ENCODE measurements around the gene NMB.

Gene NMB

DNA sequence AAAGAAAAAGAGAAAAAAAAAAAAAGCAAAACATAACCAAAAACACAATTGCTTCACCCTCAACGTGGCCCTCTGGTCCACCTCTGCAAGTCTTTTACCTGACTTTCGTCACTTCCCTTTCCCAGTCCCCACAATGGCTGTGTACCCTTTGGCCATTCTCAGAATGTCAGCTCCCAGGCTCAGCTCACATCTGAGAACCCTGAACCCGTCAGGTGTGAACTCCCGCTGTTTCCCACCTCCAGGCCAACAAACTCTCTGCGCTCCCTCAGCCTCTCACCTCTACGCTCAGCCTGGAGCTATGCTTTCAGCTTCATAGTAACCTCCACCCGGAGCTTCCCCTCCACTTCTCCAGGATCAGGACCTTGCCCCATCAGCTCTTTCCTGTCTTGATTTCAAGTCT, 33.6 kb downstream of the NMB start:
- TF ChIP-seq, protein P1, sequence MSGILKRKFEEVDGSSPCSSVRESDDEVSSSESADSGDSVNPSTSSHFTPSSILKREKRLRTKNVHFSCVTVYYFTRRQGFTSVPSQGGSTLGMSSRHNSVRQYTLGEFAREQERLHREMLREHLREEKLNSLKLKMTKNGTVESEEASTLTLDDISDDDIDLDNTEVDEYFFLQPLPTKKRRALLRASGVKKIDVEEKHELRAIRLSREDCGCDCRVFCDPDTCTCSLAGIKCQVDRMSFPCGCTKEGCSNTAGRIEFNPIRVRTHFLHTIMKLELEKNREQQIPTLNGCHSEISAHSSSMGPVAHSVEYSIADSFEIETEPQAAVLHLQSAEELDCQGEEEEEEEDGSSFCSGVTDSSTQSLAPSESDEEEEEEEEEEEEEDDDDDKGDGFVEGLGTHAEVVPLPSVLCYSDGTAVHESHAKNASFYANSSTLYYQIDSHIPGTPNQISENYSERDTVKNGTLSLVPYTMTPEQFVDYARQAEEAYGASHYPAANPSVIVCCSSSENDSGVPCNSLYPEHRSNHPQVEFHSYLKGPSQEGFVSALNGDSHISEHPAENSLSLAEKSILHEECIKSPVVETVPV (CRISPR knock-in tag; IDR thresholded peaks at IDR 0.05) = no peak
- TF ChIP-seq, protein P2, sequence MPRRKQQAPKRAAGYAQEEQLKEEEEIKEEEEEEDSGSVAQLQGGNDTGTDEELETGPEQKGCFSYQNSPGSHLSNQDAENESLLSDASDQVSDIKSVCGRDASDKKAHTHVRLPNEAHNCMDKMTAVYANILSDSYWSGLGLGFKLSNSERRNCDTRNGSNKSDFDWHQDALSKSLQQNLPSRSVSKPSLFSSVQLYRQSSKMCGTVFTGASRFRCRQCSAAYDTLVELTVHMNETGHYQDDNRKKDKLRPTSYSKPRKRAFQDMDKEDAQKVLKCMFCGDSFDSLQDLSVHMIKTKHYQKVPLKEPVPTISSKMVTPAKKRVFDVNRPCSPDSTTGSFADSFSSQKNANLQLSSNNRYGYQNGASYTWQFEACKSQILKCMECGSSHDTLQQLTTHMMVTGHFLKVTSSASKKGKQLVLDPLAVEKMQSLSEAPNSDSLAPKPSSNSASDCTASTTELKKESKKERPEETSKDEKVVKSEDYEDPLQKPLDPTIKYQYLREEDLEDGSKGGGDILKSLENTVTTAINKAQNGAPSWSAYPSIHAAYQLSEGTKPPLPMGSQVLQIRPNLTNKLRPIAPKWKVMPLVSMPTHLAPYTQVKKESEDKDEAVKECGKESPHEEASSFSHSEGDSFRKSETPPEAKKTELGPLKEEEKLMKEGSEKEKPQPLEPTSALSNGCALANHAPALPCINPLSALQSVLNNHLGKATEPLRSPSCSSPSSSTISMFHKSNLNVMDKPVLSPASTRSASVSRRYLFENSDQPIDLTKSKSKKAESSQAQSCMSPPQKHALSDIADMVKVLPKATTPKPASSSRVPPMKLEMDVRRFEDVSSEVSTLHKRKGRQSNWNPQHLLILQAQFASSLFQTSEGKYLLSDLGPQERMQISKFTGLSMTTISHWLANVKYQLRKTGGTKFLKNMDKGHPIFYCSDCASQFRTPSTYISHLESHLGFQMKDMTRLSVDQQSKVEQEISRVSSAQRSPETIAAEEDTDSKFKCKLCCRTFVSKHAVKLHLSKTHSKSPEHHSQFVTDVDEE (CRISPR knock-in tag; IDR thresholded peaks at IDR 0.05) = no peak
- TF ChIP-seq ZNF70 (CRISPR knock-in tag; IDR thresholded peaks at IDR 0.05) (no peak), ZC3H10 (CRISPR knock-in tag; IDR thresholded peaks at IDR 0.05) (no peak)
- ATAC-seq = no peak

DNA sequence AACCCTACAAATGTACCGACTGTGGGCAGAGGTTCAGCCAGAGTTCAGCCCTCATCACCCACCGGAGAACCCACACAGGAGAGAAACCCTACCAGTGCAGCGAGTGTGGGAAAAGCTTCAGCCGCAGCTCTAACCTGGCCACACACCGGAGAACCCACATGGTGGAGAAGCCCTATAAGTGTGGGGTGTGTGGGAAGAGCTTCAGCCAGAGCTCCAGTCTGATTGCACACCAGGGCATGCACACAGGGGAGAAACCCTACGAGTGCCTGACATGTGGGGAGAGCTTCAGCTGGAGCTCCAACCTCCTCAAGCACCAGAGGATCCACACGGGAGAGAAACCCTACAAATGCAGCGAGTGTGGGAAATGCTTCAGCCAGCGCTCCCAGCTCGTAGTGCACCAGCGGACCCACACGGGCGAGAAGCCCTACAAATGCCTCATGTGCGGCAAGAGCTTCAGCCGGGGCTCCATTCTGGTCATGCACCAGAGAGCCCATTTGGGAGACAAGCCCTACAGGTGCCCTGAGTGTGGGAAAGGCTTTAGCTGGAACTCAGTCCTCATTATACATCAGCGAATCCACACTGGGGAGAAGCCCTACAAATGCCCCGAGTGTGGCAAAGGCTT, 36.5 kb downstream of the NMB start:
- no peak for ATAC-seq
- no peak for TF ChIP-seq GLIS3 (CRISPR knock-in tag; IDR thresholded peaks at IDR 0.05)
- TF ChIP-seq BACH2 (CRISPR knock-in tag; IDR thresholded peaks at IDR 0.05; ENCODE audit: borderline replicate concordance) = no peak
- TF ChIP-seq ISL1 (CRISPR knock-in tag; IDR thresholded peaks at IDR 0.05) = no peak
- no peak for TF ChIP-seq ZFP3 (CRISPR knock-in tag; IDR thresholded peaks at IDR 0.05)
- no peak for TF ChIP-seq ZFP30 (CRISPR knock-in tag; IDR thresholded peaks at IDR 0.05)
- no peak for TF ChIP-seq ZC3H10 (CRISPR knock-in tag; IDR thresholded peaks at IDR 0.05)
- TF ChIP-seq PPARA (CRISPR knock-in tag; IDR thresholded peaks at IDR 0.05; ENCODE audit: borderline replicate concordance) = no peak
- TF ChIP-seq ESRRG (CRISPR knock-in tag; IDR thresholded peaks at IDR 0.05) = no peak
- TF ChIP-seq TOX (CRISPR knock-in tag; IDR thresholded peaks at IDR 0.05; ENCODE audit: borderline replicate concordance) = no peak
- no peak for TF ChIP-seq TCF4 (CRISPR knock-in tag; IDR thresholded peaks at IDR 0.05; ENCODE audit: borderline replicate concordance)
- TF ChIP-seq ZNF70 (CRISPR knock-in tag; IDR thresholded peaks at IDR 0.05) = no peak
- TF ChIP-seq CSDC2 (CRISPR knock-in tag; IDR thresholded peaks at IDR 0.05) = no peak
- TF ChIP-seq, protein P3, sequence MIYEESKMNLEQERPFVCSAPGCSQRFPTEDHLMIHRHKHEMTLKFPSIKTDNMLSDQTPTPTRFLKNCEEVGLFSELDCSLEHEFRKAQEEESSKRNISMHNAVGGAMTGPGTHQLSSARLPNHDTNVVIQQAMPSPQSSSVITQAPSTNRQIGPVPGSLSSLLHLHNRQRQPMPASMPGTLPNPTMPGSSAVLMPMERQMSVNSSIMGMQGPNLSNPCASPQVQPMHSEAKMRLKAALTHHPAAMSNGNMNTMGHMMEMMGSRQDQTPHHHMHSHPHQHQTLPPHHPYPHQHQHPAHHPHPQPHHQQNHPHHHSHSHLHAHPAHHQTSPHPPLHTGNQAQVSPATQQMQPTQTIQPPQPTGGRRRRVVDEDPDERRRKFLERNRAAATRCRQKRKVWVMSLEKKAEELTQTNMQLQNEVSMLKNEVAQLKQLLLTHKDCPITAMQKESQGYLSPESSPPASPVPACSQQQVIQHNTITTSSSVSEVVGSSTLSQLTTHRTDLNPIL (CRISPR knock-in tag; IDR thresholded peaks at IDR 0.05; ENCODE audit: low read depth) = no peak
- no peak for TF ChIP-seq ARNTL (CRISPR knock-in tag; IDR thresholded peaks at IDR 0.05; ENCODE audit: borderline replicate concordance, low read depth)

DNA sequence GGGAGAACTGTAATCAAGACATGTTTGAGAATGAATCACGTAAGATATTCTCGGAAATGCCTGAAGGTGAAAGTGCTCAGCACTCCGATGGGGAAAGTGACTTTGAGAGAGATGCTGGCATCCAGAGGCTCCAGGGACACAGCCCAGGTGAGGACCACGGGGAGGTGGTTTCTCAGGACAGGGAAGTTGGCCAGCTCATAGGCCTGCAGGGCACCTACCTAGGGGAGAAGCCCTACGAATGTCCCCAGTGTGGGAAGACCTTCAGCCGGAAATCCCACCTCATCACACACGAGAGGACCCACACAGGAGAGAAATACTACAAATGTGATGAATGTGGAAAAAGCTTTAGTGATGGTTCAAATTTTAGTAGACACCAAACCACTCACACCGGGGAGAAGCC, 37.4 kb downstream of the NMB start:
- no peak for ATAC-seq
- TF ChIP-seq TOX (CRISPR knock-in tag; IDR thresholded peaks at IDR 0.05; ENCODE audit: borderline replicate concordance) (no peak), OSR1 (CRISPR knock-in tag; IDR thresholded peaks at IDR 0.05) (no peak), SNAI2 (CRISPR knock-in tag; IDR thresholded peaks at IDR 0.05) (no peak), ZC3H10 (CRISPR knock-in tag; IDR thresholded peaks at IDR 0.05) (no peak), ARNTL (CRISPR knock-in tag; IDR thresholded peaks at IDR 0.05; ENCODE audit: borderline replicate concordance, low read depth) (no peak), ESRRG (CRISPR knock-in tag; IDR thresholded peaks at IDR 0.05) (no peak), ZNF70 (CRISPR knock-in tag; IDR thresholded peaks at IDR 0.05) (no peak)
- TF ChIP-seq, protein P4, sequence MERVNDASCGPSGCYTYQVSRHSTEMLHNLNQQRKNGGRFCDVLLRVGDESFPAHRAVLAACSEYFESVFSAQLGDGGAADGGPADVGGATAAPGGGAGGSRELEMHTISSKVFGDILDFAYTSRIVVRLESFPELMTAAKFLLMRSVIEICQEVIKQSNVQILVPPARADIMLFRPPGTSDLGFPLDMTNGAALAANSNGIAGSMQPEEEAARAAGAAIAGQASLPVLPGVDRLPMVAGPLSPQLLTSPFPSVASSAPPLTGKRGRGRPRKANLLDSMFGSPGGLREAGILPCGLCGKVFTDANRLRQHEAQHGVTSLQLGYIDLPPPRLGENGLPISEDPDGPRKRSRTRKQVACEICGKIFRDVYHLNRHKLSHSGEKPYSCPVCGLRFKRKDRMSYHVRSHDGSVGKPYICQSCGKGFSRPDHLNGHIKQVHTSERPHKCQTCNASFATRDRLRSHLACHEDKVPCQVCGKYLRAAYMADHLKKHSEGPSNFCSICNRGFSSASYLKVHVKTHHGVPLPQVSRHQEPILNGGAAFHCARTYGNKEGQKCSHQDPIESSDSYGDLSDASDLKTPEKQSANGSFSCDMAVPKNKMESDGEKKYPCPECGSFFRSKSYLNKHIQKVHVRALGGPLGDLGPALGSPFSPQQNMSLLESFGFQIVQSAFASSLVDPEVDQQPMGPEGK (CRISPR knock-in tag; IDR thresholded peaks at IDR 0.05; ENCODE audit: borderline replicate concordance) = no peak
- TF ChIP-seq, protein P3 (CRISPR knock-in tag; IDR thresholded peaks at IDR 0.05; ENCODE audit: low read depth) = no peak
- TF ChIP-seq, protein P1 (CRISPR knock-in tag; IDR thresholded peaks at IDR 0.05) = no peak
